Activated effector memory CD4-positive, alpha-beta T cell treated with Interleukin-2 at 50 U/mL for 16 hours (primary cell): ENCODE results near the gene PNKD.

ENCODE experiments used
- DNase-seq: peaks from one replicate; pipeline ENCODE4 v3.0.0-alpha.2; 2020

PNKD gene

DNA sequence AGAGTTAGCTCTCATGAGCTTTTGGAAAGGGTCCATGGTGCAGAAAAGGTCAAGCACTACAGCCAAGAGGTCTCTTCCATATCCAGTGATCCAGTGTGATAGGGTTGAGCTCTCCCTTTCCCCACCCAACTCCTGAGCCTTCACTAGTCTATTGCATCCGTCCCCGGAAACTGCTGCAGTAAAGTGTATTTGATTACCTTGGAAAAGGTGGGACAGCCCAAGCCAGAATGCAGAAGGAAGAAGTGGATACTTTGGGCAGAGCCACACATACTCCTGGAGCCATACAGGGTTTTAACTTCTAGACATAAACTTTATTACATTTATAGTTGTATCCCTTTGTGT, 3.6 kb downstream of the PNKD start:
- DNase-seq, result no peak

DNA sequence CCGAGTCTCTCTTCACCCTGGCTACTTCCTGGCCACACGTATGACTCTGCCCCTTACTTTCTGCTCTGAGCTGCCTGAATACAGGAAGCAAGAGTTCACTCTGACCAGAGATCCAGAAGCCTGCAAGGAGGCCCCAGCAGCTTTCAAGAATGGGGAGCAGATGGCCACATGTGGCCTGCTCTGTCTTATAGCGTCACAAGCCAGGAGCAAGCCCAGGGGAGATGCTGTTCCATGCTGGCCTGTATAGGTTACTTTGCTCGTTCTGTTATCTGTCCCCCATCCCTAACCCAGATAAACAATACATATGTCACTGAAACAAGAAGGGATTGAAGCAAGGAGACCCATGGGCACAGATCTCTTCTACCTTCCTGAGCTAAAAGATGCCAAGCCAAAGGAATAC, 4.3 kb downstream of the PNKD start:
- no peak for DNase-seq

DNA sequence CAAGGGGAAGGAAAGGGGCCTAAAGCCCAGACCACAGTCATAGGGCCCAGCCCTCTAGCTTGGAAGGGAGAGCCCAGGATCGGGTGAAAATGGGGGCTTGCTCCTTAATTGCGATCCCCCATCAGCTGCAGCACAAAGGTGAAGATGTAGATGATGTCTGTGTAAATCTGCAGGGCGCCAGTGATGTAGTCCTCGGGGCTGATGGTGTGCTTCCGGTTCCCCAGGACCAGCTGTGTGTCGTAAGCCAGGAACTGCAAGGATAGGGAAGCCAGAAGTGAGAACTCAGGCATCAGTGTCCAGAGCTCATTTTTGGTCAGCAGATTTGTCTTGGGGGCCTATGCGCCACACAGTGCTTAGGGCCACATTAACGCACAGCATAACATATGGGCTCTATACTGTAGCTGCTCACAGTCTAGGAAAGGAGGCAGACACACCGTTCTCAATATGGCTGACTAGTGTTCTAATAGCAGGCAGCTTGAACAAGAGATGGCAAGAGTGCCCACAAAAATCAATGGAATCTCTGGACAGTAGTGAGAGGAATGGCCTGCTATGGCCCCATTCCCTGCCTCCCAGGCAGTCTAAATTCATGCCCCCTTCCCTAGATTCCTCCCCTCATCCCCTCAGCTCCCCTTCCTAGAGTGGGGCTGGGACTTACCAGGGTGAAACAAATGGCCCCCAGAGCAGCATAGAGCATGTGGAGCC, 5.2 kb downstream of the PNKD start:
- DNase-seq, result no peak

DNA sequence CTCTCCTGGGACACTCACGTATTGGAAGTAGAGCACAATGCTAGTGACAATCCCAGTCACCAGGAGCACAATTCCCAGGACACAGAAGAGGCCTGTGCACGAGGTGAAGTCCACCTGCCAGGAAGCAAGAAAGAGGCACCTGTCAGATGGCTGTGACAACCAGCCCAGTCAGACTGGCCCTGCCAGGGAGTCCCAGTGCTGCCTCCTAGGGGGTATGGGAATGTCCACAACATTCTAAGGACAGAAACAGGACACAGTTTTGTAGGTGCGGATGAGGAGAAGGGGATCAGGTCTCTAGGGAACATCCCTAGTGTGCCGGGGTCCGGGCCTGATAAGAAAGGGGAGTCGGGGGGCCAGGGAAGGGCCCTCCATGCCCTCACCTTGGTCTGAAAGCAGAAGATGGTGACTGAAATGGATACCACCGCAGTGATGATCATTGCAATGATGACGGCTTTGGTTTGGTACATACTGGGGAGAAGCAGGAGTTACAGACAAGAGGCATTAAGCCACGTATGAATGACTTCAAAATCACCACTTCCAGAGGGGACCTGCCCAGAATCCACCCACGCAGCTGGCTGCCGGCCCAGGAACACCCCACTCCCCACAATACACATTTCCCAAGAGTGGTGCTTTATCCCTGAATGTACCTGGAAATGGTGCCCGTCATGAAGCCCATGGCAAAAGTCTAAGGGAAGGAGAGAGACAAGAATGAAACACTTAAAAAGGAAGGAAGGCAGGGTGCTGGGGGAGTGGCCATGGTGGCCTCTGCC, 6.9 kb downstream of the PNKD start:
- no peak for DNase-seq

DNA sequence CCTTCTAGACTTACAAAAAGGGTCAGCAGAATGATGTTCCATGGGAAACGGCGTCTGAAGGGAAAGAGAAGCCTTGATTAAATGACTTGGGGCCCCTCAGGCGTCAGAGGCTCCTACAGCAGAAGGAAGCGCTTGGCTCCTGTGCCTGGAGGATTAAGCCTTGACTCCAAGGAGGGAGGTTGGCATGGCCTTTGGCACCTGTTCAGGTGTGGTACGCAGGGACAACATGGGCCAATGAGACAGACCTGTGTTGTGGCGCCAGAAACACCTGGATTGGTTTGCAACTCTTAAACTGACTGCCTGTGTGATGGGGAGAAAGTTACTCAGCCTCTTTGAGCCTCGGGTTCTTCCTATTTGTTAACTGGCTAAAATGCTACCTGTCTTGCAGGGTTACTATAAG, 7.6 kb downstream of the PNKD start:
- DNase-seq, result no peak

DNA sequence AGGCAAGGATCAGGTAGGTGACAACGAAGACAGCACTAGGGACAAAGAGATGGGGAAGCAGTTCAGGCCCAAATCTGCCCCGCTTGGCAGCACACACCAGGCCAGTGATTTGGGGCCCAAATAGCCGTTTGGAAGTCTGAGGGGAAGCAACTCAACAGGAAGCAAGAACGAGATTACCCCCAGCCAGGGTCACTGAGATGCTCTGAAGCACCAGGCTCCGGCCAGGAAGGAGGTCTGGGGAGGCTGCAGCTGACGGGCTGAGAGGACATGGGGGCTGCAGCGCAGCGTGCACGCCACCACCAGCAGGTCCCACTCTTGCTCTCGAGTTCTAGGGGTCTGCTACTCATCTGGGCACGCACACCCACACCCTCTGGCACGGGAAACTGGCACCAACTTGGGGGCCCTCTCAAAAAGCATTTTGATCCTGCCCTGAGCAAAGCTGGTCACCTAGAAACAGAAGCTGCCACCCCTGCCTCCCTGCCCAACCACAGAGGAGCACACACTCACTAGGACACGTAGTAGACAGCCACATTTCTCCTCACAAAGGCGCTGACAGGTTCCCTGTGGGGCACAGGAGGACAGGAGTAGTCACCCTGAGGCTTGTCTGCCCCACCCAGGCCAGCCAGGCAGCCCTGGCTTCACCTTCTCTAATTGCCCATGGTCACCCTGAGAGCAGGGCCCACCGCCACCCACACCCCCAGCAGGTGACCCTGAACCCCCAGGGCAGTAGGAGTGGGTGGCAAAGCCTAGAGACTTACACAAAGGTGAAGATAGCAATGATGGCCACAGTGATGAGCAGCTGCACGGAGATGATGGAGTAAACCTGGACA, 8.4 kb downstream of the PNKD start:
- DNase-seq, result no peak

DNA sequence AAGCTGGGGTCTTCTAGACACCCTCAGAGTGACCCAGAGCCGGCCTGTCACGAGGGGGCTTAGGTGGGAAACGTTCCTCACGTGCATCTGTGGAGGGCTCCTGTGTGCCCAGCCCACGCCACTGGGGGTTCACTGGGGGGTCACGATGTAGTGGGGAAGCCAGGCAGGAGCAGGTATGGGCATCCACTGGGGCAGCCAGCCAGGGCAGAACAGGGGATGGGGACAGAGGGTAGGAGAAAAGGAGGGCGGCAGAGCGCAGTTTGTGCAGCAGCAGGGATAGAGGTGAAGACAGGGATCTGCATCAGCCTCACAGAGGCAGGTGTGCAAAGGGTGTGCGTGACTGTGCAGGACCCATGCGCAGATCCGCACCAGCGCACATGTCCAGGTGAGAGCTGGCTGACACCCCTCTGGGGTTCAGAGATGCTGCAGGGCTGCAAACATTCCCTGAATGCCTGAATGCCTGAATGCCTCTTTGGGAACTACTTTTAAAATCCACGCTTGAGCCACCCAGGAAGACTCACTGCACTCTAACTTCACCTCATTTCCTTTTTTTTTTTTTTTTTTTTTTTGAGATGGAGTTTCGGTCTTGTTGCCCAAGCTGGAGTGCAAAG, 10.0 kb downstream of the PNKD start:
- no peak for DNase-seq

DNA sequence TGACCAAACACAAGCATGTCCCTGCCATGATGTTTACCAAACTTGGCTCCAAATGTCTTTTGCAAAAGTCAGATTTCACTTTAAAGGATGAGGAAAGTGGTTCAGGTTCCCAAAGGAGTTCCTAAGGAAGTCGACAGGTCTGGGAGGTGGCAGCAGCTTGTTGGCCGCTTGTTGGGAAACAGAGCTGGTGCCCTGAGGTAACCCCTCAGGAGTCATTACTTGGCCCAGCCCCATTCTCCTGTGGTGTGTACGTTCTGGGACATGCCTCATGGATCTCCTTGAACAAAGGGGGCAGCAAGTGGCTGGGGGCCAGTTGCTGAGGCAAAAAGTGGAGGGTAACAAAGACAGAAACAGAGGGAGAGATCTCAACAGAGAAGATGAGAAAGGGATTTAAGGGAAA, 11.1 kb downstream of the PNKD start:
- DNase-seq, result no peak

DNA sequence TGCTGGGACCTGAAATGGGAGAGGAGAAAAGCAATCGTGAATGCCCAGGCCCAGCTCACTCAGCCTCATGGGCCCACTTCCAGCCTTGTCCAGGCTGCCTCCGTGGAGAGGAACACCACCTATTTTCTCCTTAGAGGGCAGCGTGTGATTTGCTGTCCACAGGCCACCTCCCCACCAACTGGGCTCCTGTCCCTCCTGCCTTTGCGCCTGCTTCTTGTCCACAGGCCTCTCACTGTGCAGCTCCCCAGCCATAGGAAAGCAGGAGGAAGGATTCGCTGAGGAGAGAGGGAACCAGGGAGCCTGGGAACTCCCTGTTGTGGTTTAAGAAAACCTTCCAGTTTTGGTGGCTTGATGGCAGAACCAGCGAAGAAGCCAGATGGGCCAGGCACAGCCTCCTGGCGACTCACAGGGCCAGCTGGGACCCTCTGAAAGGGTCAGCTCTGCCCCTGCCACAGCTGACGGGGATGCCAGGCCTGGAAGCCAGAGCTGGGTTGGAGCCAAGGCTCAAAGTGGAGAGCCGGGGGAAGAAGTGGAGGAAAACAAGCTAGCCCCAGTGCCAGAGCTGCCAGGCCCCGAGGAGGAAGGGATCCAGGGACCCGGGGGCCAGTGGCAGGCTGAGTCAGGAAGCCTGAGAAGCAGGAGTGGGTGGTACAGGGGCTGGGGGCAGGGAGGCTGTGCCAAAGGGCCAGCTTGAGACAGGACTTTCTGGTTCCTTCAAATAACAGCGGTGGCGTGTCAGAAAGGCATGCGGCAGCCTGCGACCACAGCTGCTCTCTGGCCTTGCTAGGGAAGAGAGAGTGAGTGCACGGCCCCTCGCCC, 12.1 kb downstream of the PNKD start:
- no peak for DNase-seq

DNA sequence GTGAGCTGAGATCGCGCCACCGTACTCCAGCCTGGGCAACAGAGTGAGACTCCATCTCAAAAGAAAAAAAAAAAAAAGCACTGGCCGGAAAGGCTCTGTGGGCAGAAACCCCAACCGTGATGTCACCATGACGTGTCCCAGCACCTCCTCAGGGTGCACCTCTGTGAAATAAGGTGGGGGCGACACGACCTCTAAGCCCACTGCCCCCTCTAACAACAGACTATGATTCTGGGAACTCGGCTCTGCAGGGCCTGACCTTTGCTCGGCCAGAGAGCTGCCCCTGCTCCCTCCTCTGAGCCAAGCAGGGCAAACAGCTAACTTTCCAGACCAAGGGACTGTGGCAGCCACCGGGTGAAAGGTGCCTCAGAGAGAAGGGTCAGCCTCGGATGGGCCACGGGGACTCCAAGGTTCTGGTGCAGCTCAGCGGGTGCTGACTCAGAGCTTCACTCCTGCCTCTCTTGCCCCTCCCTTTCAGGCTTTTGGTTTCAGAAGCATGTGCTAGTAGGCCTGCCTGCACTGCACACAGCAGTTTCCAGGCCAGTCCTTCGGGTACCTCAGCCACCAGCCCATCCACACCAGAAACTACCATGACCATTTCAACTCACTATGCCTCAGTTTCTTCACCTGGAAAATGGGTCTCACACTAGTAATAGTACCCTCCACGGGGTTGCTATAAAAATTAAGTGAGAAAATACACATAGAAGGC, 13.9 kb downstream of the PNKD start:
- peak; percentile 49 for DNase-seq

DNA sequence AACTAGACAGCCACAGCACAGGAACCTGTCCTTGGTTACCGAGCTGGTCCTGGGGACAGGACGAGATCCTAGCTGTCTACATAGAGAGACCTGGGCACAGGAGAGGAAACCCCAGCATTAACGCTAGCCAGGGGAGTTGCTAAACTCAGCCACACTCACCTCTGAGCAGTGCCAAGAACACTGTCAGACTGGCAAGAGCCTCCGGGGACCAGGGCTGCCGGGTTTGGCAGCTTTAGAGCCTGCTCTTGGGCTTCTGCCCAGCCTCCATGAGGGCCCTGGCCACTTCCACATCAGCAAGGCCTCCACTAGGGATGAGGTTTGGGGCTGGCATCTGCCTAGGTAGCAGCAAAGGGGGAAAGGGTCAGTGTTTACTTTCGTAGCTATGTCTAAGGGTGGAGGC, 15.3 kb downstream of the PNKD start:
- DNase-seq, result no peak

DNA sequence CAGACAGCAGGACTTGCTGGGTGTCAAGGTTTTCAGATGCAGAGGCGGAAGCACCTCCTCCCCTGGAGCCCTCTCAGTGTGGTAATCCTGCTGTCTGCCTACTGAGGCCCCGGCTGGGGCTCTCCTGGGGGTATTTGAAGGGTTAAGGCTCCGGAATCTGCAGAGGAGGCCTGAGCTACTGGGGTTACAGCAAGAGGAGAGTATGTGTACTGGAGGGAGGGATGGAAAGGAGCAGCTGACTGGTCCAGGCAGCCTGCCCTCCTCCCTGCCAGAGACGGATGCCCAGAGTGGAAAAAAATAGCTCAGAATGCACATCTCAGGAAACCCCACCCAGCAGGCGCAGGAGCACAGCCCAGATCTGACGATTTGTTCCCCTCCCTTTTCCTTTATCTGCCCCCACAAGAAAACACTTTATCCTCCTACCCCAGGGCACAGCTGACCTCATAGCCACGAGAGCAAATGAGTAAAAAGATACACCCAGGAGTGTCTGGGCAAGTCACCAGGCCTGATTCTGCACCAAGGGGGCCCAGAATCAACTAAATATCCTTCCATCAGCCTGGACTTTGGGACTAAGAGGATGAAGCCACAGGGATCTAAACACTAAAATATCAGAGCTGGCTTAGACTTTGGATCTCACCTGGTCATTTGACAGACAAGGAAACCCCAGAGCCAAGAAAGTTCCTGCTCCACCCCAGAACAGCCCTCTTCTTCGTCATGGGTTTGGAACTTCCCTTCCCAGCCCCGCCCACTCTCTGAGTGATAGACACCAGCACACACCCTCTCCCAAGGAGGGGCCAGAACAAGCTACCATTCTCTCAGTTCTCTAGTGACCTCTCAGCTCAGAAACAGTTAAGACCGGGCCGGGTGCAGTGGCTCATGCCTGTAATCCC, 16.5 kb downstream of the PNKD start:
- peak; percentile 68 for DNase-seq

DNA sequence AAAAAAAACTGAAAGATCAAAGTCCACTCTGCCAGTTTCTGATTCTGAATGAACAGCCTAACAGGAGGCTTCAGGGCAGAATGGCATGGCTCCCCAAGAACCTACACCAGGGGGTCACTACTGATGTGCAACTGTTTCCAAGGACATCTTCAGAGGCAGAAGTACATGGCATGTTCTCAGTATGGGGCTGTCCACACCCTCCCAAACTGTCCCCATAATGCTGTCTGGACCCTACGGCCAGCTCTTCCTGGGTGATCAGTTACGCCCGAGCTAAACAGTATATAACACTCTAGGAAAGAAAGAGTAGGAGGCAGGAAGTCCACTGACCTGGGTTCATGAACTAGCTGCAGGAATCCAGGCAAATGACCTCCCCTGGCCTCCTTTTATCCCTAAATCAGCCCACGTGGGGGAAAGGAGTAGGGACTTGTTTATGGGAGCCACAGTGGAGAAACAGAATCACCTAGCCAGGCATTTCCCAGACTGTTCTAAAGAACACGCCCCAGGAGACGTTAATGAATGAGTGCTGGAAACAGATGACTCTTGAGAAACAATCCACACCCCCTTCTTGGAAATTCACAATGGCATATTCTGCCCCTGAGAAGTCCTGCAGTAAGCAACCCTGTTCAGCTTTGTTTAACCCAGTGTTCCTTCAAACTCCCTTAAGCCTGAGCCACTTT, 19.5 kb downstream of the PNKD start:
- no peak for DNase-seq

DNA sequence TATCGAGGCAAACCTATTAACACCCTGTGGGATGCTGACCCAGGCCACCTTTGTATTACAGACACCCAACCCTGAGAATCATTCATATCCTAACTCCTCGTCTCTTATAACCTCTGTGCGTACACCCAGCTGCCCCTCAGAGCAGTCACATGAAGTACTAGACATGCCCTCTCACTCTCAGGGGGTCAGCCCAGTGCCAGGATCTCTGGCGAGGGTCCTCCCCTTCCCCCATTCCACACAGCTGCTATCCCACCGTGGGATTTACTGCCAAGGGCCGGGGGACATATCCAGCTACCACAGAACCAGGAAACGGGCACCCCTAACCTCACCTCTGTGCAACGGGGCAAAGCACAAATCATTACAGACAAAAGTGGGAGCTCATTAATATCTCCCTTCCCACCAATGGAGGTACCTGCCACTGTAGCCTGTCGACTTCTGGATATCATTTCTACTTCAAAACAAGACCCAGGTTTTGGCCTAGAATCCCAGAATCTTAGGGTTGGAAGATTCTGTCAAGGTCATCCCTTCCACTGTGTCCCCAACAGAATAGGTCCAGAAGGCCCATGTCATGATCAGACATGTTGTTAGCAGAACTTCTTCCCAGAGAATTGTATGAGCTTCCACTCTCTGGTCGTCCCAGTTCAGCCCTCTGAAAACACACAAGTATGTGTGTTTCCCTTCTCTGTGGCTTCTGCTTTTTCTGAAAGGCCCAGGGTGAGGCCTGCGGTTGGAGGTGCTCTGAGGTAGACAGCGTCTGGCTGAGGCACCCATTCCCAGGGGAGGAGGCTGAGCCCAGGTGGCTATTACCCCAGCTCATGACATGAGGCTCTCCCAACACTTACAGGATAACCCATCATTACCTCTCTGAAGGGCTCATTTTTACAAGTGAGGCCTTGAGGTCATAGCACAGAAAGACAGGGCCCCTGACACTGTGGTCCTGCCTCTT, 20.3 kb downstream of the PNKD start:
- DNase-seq, result peak; percentile 29

DNA sequence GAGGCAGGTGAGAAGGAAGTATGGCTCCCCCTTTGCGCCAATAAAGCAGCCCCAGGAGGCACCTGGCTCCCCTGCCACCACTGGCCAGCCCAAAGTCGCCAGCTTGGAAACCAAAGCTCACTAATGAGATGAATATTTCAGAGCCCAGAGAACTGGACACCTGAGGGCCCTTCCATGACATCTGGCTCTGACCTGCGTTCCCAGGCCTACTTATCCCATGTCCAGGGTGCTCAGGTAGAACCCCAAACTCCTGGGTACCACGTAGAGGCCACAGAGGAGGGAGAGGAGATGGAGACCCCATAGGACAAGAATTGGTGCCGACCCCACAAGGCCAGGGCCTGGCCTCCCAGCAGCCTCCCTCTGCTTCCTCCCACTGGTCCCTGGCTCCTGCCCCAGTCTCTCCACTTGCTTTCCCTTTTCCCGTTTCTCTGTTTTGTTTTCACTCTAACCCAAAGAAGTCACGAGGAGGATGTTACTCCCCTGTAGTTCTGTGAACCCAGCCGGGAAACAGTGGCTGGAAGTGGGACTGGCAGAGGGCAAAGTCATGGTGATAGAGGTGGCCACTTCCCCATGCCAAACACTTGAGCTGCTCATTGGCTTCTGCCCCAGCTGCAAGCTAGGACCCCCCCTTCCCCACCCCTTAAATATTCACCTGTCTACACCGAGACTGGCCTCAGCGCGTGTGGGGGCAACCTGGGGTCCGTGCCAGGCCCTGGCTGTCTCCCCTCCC, 21.2 kb downstream of the PNKD start:
- DNase-seq, result no peak

DNA sequence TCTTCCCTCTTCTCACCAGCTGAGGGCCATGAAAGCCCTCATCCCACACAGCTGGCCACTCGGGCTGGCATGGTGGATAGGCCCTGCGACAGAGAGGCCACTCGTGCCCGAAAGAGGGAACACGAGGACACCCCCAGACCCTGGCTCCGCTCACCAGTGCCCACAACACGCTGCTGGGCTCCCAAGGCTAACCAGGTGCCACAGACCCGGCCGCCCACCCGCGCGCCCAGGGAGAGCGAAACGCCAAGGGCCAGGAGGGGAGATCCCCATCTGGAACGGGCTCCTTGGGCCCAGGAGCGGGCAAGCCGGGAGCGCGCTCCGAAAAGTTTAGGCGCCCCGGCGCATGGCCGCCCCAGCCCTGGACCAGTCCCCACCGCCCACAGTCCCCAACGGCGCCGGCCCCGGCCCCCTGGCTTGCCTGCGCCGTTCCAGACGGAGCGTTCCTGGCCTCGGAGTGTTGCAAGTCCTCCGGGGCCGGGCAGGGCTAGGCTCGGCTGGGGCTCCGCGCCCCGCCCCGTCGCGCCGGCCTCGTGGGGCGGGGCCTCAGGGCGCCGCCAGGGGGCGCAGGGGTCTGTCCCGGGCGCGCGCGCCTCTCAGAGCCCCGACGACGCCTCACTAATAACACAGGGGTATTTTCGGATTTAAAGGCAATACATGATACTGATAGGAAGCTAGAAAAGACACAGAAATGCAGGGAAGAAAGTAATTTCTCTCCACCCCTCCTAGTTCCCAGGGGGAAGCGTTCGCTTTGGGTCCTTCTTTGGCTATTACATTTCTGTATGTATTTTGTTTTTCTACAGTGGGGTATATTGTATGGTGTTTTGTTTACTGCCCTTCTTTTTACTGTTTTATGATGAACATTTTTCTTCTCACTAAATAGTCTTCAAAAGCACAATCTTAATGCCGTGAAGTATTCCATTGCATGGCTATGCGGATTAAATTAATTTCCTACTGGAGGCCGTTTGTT, 22.0 kb downstream of the PNKD start, which contains the start of gene TMBIM1:
Gene TMBIM1 (minus strand): TSS at position 456 of the 967 bp plus-strand sequence. CDS start 10,362 bp downstream, outside the sequence.
- peak; percentile 78 for DNase-seq
